ENCODE measurements around the gene POU4F3.

DNA sequence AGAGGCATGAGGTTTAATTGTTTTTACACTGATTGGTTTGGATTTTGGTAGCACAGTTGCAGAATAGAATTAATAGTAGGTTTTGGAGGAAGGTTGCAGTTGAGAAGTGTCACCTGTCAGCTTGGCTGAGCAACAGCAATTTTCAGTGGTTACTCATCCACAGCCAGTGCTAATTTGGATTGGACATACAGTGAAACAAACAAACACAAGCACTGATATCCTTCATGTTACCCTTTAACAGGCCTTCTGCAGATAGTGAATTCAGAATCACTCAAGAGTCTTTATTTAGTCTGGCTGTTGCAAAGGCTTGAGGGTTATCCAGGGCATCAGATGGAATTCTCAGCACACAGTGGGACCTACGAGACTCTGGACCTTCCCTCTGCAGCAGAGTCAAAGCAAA lies 31.8 kb upstream of the POU4F3 start:
- TF ChIP-seq CTCF (IDR thresholded peaks at IDR 0.05) (no peak), POLR2A (IDR thresholded peaks at IDR 0.05) (no peak)

All from testis (tissue), 2 donors.